Left forelimb (tissue), 1 donor: ENCODE results near the gene TSPEAR.

Source experiments
- DNase-seq: peaks from one replicate; pipeline ENCODE4 v3.0.0-alpha.2; 2018; ENCODE audit warnings: low spot score

The TSPEAR gene

DNA sequence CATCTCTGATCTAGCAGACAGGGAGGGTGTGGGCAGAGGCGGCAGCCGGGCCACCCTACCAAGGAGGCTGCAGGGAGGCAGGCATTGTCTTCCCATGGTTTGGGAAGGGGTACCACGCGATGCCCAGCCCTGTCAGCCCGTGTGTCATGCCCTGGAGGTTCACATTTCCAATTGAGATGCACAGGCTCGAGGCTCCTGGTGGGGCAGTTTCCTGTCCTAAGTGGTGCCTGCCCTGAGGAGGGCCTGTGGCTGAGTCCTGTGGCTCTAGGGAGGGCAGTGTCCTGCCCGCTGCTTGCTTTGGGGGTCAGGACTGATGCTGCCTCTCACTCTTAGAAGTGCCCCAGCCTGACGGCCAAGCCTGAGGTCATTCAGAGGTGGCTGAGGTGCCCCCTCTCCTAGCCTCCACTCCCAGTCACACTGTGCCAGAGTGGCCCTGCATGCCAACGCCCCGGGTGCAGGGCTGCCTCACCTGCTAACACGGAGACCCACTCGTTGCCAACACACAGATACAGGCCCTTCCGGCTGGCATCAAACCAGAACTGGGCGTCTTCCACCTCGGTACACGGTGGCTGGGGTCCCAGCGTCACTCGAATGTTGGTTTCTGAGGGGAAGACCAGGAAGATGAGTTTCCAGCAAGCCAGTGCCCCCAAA is 183.3 kb downstream of the TSPEAR start:
- peak; percentile 58 for DNase-seq

DNA sequence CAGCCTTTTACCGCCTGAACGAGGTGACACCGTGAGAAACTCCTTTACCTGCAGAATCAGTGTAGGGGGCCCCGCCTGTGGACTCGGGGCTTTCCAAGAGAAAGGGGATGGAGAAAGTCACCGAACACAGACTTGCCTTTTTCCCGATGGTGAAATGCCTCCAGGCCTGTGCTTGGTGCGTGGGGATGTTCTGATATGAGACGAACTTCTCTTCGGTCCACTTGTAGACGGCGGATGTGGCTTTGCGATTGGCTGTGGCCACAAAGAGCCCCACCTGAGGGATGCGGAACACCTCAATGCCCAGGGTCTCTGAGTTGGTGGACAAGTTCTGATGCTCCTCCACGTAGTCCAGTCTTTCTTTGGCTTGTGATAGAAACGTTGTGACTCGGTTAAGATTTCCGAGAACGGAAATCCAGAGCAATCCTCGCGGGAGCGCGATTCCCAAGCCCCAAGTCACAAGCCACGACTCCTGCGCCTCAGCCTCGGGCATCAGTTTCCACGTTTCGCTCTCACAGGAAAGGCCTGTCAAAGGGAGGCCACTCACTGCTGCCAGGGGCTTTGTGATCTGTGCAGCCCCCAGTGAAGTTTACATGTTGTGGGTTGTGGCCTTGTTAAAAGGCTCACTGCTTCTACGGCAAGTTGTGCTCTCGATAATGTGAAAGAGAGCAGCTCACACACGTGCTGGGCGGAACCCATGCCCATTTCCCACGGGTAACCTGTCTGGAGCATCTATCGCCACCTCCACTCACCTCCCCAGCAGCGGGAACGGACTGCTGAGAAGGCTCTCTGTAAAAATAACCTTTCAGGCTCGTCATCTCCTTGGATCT is 184.0 kb downstream of the TSPEAR start:
- DNase-seq = no peak

DNA sequence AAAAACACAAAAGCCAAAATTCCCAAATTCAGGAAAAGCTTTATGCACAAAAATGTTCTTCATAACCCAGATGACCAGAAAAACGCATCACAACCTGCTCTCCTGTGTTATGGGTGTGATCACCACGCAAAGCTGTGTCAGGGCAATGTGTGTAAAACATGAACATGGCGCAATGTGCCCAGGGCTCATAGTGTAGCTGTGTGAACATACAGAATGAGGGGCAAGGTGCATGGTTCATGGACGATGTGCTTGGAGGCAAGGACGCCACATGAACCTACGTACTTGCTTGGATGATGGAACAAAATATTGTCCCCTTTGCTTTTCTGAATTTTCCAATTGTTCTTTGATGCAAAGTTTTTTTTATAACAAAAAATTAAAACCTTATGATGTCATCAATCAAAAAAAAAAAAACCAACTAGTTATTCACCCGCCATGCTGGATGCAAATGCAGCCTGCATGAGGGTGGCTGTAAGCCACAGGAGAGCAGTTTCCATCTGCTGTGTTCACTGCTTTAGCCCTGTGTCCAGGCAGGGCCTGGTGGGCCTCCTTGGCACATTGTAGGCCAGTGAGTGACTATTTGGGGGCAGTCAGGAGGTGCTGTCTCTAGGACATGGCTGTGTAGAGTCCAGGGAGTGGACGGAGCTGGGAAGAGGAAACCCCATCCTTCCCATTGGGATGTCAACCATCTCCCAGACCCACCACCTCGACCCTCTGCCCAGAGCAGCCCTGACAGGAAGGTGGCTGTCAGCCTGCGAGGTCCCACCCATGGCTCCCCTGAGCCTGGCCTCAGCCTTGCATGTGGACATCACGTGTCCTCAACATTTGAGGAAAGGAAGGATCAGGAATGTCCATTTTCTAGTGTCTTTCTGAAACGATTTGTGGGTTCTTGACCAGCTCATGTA is 185.0 kb downstream of the TSPEAR start:
- DNase-seq = peak; percentile 22

DNA sequence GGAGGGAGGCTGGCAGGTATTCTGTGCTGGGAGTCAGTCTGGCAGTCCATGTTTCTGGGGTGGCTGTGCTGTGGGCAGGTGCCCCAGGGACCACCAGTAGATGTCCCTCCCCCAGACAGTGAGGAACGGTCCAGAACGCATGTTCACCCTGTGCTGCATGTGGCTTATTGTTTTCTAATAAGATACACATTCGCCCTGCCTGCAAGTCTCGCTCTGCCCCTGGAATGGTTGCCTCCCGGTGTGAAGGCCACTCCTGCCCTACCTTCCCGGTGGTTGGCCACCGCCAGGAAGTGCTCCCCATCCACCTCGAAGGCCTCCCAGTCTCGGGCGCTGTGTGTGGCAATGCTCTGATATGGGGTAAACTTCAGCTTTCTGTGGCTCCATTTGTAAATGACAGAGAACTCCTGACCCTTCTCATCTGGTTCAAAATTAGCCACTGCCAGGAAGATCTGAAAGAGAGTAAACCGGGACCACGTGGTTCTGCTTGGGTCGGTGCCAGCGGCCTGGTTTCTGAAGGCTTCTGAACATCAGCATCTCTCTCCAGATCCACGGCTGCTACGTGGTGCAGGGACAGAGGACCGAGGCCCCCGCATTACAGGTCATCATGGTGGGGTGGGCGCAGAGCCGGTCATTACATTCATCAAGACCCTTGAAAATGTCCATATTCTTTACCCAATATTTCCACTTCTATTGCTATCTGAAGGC is 185.8 kb downstream of the TSPEAR start:
- peak; percentile 64 for DNase-seq

DNA sequence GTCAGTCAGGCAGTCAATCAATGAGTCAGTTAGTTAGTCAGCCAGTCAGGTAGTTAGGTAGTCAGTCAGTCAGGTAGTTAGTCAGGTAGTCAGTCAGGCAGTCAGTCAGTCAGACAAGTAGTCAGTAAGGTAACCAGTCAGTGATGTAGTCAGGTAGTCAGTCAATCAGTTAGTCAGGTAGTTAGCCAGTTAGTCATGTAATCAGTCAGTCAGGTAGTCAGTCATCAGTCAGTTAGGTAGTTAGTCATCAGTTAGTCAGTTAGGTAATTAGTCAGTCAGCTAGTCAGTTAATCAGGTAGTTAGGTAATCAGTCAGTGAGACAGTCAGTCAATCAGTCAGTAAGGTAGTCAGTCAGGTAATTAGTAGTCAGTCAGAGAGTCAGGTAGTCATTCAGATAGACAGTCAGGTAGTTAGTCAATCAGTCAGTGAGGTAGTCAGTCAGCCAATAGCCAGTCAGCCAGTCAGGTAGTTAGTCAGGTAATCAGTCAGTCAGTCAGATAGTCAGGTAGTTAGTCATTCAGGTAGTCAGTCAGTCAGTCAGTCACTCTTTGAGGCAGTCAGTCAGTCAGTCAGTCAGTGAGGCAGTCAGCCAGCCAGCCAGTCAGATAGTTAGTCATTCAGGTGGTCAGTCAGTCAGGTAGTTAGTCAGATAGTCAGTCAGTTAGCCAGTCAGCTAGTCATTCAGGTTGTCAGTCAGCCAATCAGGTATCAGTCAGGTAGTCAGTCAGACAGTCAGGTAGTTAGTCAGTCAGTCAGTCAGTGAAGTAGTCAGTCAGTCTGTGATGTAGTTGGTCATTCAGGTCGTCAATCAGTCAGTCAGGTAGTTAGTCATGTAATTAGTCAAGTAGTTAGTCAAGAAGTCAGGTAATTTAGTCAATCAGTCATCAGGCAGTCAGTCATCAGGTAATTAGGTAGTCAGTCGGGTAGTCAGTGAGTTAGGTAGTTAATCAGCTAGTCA is 186.7 kb downstream of the TSPEAR start:
- DNase-seq = no peak

DNA sequence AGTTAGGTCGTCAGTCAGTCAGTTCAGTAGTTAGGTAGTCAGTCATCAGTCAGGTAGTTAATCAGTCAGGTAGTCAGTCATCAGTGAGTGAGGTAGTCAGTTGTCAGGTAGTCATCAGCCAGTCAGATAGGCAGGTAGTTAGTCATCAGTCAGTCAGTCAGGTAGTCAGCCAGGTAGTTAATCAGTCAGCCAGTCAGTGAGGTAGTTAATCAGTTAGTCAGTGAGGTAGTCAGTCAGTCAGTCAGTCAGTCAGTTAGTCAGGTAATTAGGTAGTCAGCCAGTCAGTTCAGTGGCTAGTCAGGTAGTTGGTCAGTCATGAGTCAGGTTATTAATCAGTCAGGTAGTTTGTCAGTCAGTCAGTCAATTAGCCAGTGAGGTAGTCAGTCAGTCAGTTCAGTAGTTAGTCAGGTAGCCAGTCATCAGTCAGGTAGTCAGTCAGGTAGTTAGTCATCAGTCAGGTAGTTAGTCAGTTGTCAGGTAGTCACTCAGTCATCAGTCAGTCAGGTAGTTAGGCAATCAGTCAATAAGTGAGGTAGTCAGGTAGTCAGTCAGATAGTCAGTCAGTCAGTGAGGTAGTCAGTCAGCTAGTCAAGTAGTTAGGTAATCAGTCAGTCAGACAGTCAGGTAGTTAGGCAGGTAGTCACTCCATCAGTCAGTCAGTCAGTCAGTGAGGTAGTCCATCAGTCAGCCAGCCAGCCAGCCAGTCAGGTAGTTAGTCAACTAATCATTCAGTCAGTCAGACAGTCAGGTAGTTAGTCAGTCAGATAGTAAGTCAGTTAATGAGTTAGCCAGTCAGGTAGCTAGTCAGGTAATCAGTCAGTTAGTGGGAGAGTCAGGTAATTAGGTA is 187.6 kb downstream of the TSPEAR start:
- peak; percentile 53 for DNase-seq

DNA sequence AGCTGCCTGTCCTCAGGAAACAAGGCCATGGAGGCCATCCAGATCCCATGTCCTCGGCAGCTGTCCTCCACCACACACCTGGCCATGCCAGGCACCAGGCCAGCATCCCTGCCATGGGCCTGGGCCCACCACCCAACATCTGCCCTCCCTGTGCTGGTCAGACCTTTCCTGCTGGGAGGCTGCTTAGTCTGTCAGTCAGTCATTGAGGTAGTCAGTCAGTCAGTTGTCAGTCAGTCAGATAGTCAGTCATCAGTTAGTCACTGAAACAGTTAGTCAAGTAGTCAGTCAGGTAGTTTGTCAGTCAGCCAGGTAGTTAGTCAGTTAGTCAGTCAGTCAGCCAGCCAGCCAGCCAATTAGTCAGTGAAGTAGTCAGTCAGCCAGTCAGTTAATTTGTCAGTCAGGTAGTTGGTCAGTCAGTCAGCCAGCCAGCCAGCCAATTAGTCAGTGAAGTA is 188.6 kb downstream of the TSPEAR start:
- no peak for DNase-seq

DNA sequence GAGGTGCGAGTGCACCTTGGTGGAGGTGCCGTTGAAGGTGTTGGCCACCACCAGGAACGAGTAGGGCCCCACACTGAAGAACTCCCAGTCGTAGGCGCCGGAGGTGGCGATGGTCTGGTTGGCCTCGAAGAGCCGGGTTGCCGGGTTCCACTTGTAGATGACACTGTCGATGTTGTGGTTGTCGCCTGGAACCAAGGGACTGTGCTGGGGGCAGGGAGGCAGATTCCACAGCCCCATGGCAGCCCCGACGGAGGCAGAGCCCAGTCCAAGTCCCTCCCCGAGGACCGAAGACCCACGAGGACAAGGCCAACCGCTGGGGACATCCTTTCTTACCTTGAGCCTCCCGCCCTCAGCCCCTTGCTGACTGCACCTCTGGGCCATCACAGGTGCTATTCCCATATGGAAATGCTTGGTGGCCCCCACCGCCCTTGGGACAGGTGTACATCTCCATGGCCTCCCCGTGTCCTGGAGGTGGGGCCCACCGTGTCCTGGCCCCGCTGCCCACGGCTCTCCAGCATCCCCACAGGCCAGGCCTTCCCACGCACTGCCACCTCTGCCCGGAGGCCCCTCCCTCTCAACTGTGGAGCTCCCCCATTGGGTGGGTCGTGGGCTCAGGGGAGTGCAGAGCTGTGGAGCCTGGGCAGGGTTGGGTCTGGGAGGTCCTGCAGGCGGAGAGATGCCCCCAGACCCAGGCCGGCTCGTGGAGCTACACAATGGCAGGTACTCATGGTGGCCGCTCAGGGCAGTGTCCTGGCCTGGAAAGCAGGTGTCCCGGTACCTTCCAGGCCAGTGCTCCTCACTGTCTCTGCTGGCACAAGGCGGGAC is 189.2 kb downstream of the TSPEAR start:
- peak; percentile 54 for DNase-seq

DNA sequence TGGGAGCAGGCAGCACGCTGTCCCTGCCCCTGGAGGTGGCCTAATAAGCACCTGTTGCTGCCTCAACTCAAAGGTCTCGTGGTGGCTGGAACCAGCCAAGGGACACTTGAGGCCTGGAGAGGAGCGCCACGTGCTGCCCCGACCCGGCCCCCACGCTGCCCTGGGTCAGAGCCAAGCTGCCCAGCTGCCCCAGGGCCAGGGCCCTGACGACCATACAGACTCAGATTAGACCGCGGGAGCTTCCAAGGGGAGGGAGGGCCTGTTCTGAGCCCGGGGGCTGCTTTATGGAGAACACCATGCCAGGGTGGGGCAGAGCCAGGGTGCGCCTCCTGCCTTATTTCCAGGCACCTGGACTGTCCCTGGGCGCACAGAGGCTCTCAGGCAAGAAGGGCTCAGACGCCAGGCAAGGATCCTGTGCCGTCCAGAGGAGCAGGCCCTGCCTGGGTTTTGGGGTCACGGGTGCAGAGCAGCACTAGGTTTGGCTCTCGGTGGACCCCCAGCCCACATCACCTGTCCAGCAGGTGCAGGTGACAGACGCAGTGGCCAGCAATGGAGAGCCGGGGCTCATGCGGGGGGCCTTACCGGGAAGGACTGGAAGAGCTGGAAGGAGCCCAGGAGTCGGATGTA is 190.0 kb downstream of the TSPEAR start:
- DNase-seq = peak; percentile 53

DNA sequence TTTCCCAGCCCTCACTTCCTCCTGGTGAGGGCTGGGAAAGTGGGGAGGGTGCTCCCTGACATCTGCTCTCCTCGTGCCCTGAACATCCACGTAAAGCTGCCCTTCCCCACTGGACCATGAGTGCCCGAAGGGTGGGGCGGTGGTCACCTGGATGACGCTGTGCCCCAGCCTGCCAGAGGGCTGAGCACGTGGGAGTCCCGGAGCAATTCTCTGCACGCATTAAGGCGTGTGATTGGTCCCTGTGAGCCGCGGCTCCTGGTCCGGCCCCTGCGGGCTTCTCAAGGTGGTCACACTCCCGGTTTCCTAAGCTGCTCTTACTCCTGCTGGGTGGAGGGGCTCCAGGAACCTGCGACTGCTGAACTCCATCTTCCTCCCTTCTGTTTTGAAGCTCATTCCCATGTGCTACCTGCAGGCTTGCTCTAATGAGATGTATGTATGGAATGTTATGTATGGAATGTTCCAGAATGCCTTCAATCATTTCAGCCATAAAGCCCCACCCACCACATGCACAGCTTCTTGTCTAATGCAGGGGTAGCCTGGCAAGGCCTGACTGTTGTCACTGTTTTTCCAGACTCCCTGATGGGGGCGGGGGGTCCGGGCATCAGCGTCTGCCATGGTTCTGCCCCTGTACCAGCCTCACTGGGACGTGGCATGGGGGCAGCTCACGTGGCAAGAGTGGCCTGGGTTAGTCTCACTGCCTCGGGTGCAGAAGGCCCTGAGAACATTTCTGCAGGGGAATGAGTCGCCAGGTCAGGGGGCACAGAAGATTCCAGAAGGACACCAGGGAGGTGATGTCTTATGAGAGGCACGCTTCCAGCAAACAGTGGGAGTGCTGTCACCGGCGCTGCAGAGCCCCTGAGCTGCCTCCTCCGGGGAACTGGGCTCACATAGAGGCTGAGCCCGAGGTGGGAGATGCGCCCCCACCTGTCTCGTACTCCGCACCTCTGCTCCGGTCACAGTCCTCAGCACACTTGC is 190.8 kb downstream of the TSPEAR start:
- peak; percentile 33 for DNase-seq

DNA sequence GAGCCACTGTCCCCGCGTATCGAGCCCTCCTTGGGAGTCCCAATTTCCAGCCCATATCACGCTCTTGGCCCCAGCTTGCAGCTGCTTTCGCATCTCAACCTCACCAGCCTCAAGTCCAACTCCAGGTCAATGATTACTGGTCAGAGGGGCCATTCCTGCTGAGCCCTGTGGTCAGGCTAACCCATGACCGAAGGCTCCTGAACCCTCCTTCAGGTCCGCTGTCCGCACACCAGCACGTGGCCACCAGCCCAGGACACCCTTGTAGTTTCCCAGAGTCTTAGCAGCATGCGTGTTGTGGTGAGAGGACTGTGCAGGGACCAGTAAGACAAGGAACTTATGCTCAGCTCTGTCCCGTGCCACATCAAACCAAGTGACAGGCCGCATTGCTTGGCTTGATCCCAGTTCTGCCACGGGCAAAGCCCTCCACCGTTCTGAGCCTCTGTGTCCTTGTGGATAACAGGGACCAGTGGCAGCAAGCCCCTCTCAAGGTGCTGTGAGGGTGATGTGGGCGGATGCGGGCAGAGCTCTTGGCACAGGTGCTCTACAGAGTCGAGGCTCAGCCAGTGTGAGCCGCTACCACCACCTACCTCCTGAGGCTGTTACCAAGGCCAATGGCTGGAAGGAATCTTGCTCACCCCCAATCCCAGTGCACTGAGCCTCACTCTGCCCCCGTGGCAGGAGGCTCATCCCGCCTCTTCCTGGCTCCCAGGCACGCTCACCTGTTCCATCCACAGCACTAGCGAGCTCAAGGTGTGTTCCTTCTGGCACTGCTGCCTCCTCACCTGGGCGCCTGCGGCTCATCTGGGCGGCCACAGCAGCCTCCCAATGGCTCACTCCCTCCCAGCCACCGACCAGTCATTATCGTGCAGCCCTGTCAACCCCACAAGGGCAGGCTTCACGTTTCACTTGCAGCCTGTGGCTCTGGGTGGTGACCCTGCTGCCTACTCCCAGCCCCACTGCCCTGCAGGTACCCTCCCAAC is 191.7 kb downstream of the TSPEAR start:
- DNase-seq = no peak

DNA sequence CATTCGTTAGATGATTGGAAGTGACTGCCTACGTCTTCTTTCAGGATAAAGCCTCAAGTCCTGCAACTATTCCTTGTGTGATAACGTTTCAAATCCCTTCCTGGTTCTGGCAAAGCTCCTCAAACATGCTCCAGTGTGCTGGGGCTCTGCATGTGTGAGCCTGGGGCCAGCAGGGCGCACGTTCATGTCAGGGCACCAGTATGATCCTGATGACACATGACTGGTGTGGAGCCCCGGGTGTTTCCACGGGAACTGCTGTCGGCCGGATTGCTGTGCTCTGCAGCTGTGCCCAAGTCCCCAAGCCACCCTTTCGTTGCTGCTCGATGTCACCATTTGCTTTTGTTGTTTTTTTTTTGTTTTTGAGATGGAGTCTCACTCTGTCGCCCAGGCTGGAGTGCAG is 192.7 kb downstream of the TSPEAR start:
- no peak for DNase-seq

DNA sequence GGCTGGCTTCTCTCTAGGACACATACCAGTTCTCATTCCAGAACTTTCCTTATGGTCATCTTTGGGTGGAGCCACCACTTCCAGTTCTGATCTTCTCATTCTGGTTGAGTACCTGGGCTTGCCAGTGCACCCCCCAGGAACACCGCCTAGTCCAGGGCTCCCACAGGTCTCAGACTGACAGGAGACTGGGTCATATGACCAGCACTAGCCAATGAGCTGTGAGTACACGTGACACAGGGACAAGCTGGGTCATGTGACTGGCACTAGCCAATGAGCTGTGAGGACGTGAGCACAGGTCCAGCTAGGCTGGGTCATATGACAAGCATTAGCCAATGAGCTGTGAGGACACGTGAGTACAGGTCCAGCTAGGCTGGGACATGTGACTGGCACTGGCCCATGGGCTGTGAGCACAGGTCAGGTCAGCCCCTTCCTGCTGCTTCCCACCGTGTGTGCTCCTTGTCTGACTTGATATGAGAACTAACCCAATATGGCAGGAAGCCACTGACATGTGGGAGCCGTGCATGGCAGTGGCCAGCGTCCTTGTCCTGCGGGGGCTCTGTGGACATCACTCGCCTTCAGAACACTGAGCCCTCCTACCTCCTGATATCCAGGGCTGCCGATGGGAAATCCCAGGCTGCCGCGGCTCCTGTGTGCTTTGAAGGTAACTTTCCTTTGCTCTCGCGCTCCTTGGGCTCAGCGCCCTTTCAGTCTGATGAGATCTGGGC is 194.0 kb downstream of the TSPEAR start:
- no peak for DNase-seq

DNA sequence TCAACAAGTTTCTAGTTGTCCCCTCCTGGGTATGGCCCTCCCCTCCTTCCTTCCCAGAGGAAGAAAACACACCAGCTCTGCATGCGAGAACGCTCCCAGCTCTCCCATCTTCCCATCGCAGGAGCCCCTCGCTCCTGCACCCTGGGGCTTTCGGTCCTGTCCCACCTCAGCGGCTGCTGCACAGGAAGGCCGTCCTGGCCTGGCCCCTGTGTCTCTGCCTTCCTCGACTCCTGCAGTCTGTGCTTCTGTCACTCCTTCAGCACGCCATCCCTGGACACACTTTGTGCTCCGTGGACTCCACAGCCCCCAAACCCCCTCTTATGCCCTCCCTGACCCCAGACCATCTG is 194.6 kb downstream of the TSPEAR start:
- DNase-seq = no peak

DNA sequence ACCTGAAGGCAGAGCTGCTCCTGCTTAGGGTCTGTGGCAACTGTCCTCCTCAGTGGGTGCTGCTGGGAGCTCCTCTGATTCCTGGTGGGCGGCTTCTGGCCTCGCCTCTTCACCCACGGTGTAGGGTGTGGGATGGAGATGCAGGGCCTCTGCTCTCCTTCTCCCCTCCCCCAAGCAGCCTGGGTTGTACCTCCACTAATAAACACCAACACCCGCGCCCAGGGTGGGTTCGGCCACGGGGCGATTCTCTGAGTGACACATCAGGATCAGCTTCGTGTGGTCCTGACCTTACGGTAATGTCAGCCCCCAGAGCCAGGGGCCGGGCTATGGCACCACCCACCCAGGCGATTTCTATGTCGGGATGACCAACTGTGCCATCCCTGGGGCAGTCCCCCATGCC is 195.0 kb downstream of the TSPEAR start:
- no peak for DNase-seq
